Ammon's horn (tissue), 1 donor: Measurements from ENCODE around the gene ARMC9.
A peak's percentile ranks its signal among the peaks of the same experiment; 100 is the strongest.
"Not testable (repeated sequence)": the region's sequence is repeated elsewhere in the genome, so short reads cannot be mapped to it uniquely, and the experiment has no call there.

ENCODE experiments used
- DNase-seq: peaks from one replicate; pipeline ENCODE4 v3.0.0-alpha.2; 2016; ENCODE audit warnings: low spot score

Gene ARMC9

GRCh38 chr2:231364961-231365810 is 166.8 kb downstream of the ARMC9 start:
- peak; percentile 88 for DNase-seq

GRCh38 chr2:231367178-231367577 is 168.7 kb downstream of the ARMC9 start:
- DNase-seq, result no peak

- no peak for DNase-seq
Measured at GRCh38 chr2:231369580-231370428, 171.4 kb downstream of the ARMC9 start.

GRCh38 chr2:231370429-231370748 is 172.0 kb downstream of the ARMC9 start:
- DNase-seq, result no peak

GRCh38 chr2:231370749-231371429 is 172.5 kb downstream of the ARMC9 start:
- DNase-seq, result no peak

GRCh38 chr2:231371430-231372054 is 173.1 kb downstream of the ARMC9 start:
- DNase-seq, result peak; percentile 69

GRCh38 chr2:231372326-231372725 is 173.9 kb downstream of the ARMC9 start:
- DNase-seq, result no peak

- DNase-seq, result no peak
Measured at GRCh38 chr2:231373184-231373583, 174.8 kb downstream of the ARMC9 start.

- no peak for DNase-seq
Measured at GRCh38 chr2:231373786-231374349, 175.4 kb downstream of the ARMC9 start.

- DNase-seq, result no peak
Measured at GRCh38 chr2:231374771-231375170, 176.3 kb downstream of the ARMC9 start.

- not testable (repeated sequence) for DNase-seq
Measured at GRCh38 chr2:231375994-231376615, 177.7 kb downstream of the ARMC9 start.

- no peak for DNase-seq
Measured at GRCh38 chr2:231376857-231377256, 178.4 kb downstream of the ARMC9 start.

- no peak for DNase-seq
Measured at GRCh38 chr2:231378026-231378722, 179.7 kb downstream of the ARMC9 start.

GRCh38 chr2:231379266-231380215 is 181.1 kb downstream of the ARMC9 start:
- no peak for DNase-seq

- DNase-seq, result no peak
Measured at GRCh38 chr2:231380307-231380706, 181.9 kb downstream of the ARMC9 start.

- DNase-seq, result no peak
Measured at GRCh38 chr2:231380991-231381847, 182.8 kb downstream of the ARMC9 start.

GRCh38 chr2:231382116-231382515 is 183.7 kb downstream of the ARMC9 start:
- no peak for DNase-seq

- no peak for DNase-seq
Measured at GRCh38 chr2:231383416-231384108, 185.1 kb downstream of the ARMC9 start.
